GM10248 (cell line): ENCODE results near the gene PASK.

Experiments used
- CTCF ChIA-PET: fragments of 300-600 bp; sonication (Branson Sonifier 250); formaldehyde crosslinking; extraction: SDS; loops from one replicate; lab custom pipeline; 2021; ENCODE audit warnings: antibody characterized with exemption; lab: Yijun Ruan, JAX
- POLR2A ChIA-PET: fragments of 350-650 bp; sonication (Branson Sonifier 250); formaldehyde crosslinking; extraction: SDS; loops from one replicate; lab custom pipeline; 2020; ENCODE audit warnings: antibody characterized with exemption; lab: Yijun Ruan, JAX
- DNase-seq: peaks from one replicate; pipeline ENCODE4 v3.0.0; 2012; ENCODE audit errors: extremely low spot score
- CTCF ChIP-seq: IDR thresholded peaks from 2 replicates; pipeline ENCODE4 v1.5.1; 2012; ENCODE audit warnings: mild to moderate bottlenecking, low read depth; ENCODE audit errors: extremely low read depth, missing control alignments, control extremely low read depth

PASK gene

GRCh38 chr2:241120440-241120839 lies 28.8 kb downstream of the PASK start:
- no peak for TF ChIP-seq CTCF
- POLR2A ChIA-PET: no interaction called here
- CTCF ChIA-PET: no interaction called here
- no peak for DNase-seq

- ChIA-PET POLR2A (no interaction called here), CTCF (interaction anchor here (1.4 kb wide), 1 partner anchor 31 kb away, joined by 4 read pairs; the partner anchor contains the start of gene PPP1R7)
- no peak for TF ChIP-seq CTCF
- DNase-seq: no peak
Observed at GRCh38 chr2:241118737-241119505, 30.4 kb downstream of the PASK start.

GRCh38 chr2:241116606-241117560 lies 32.4 kb downstream of the PASK start:
- ChIA-PET POLR2A (no interaction called here), CTCF (no interaction called here)
- no peak for TF ChIP-seq CTCF
- no peak for DNase-seq

- no peak for TF ChIP-seq CTCF
- ChIA-PET POLR2A (no interaction called here), CTCF (interaction anchor here (0.7 kb wide), 1 partner anchor 10 kb away, joined by 3 read pairs; no protein-coding TSS in a partner anchor)
- DNase-seq: no peak
Observed at GRCh38 chr2:241115361-241115760, 33.9 kb downstream of the PASK start.

- CTCF ChIA-PET: interaction anchor here (0.7 to 1.5 kb wide), 2 partner anchors 9 to 15 kb away, joined by 3 to 6 read pairs; no protein-coding TSS in a partner anchor
- POLR2A ChIA-PET: no interaction called here
- no peak for DNase-seq
- TF ChIP-seq CTCF: no peak
Observed at GRCh38 chr2:241114836-241115235, 34.4 kb downstream of the PASK start.

GRCh38 chr2:241112592-241112991 lies 36.7 kb downstream of the PASK start:
- CTCF ChIA-PET: interaction anchor here (0.7 to 3.8 kb wide), 11 partner anchors 10 to 198 kb away, joined by 3 to 17 read pairs (median 3); partner anchors contain the start of genes MTERF4, PASK and PPP1R7
- peak; percentile 50 for DNase-seq
- POLR2A ChIA-PET: interaction anchor here (2.0 kb wide), 1 partner anchor 25 kb away, joined by 4 read pairs; no protein-coding TSS in a partner anchor
- no peak for TF ChIP-seq CTCF
